Measurements from ENCODE around the gene RSPO4. TPM values are rescaled to one million over a fixed set of nuclear protein-coding genes. Genes with fewer than 3 reads are reported as not detected.

RSPO4 gene
- total RNA-seq, 2 experiments from 2014 or later = not detected

Other genes with a start within 250 kb of the RSPO4 start
- not detected in 2 replicates for gene SLC52A3, start 233.8 kb downstream of the RSPO4 start, total RNA-seq (2014; rRNA removed; shearing (Covaris generic))
- not detected in 2 replicates for gene SLC52A3, start 233.8 kb downstream of the RSPO4 start, total RNA-seq (2022)
- 15.9 and 16.2 TPM in 2 replicates for gene FAM110A, start 168.6 kb downstream of the RSPO4 start, total RNA-seq (2014; rRNA removed; shearing (Covaris generic))
- 28.2 and 36.4 TPM in 2 replicates for gene FAM110A, start 168.6 kb downstream of the RSPO4 start, total RNA-seq (2022)
- gene ANGPT4, start 86.0 kb downstream of the RSPO4 start, total RNA-seq (2014; rRNA removed; shearing (Covaris generic)) = not detected in 2 replicates
- gene ANGPT4, start 86.0 kb downstream of the RSPO4 start, total RNA-seq (2022) = not detected in 2 replicates
- 31.7 and 34.7 TPM in 2 replicates for gene PSMF1, start 116.3 kb upstream of the RSPO4 start, total RNA-seq (2014; rRNA removed; shearing (Covaris generic))
- gene PSMF1, start 116.3 kb upstream of the RSPO4 start, total RNA-seq (2022) = 118 and 132 TPM in 2 replicates
- gene TMEM74B, start 182.7 kb upstream of the RSPO4 start, total RNA-seq (2014; rRNA removed; shearing (Covaris generic)) = not detected in 2 replicates
- gene TMEM74B, start 182.7 kb upstream of the RSPO4 start, total RNA-seq (2022) = not detected in 2 replicates
- not detected in 2 replicates for gene C20orf202, start 201.1 kb upstream of the RSPO4 start, total RNA-seq (2014; rRNA removed; shearing (Covaris generic))
- not detected in 2 replicates for gene C20orf202, start 201.1 kb upstream of the RSPO4 start, total RNA-seq (2022)
- not detected in 2 replicates for gene RAD21L1, start 223.7 kb upstream of the RSPO4 start, total RNA-seq (2014; rRNA removed; shearing (Covaris generic))
- gene RAD21L1, start 223.7 kb upstream of the RSPO4 start, total RNA-seq (2022) = not detected in 2 replicates

Data from OCI-LY7 (cell line).